NT2/D1 (cell line): ENCODE data around the gene TSSC4.

Experiments
- SUZ12 ChIP-seq: IDR thresholded peaks from 2 replicates; pipeline ENCODE4 v1.6.1; 2011; ENCODE audit not compliant: insufficient read length, insufficient read depth; ENCODE audit errors: extremely low read depth
- YY1 ChIP-seq: IDR thresholded peaks from 2 replicates; pipeline ENCODE4 v1.6.1; 2011; ENCODE audit not compliant: insufficient read length, insufficient read depth
- ZNF274 ChIP-seq: IDR thresholded peaks from 2 replicates; pipeline ENCODE4 v1.6.1; 2011; ENCODE audit warnings: mild to moderate bottlenecking, low read depth, low read length

DNA sequence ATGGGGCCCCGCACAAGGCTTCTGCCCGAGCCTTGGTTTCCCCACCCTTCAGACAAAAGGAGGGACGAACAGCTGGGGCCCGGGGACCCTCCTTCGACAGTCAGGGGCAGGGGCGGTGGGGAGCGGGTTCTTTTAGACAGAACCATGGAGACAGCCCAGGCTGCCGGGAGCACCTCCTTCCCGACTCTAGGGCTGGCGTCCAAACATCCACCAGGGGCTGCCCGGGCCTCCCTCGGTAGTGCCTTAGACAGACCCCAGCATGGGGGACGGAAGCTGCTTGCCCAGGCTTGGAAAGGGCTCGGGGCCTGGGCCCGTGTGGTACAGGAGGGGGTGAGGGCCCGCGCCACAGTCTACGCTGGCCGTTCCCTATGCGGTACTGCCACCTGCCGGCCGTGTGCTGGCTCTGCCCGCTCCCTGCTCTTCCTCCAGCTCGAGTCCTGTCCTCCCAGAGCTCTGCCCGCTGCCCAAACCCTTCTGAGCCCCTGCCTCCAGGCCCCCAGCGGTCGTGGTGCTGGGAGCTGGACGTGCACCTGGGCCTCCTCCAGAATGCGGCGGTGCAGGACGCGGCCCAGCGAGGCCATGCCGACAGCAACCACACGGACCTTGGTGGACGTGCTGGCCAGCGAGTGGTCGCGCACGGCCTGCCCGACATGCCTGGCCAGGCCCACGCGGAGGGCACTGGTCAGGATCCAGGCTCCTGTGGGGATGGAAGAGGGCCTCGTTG lies 20.1 kb downstream of the TSSC4 start:
- TF ChIP-seq ZNF274 (no peak), YY1 (no peak), SUZ12 (no peak)
